Fibroblast of lung (primary cell): ENCODE results near the gene LRP2BP. TPM values are rescaled to one million over a fixed set of nuclear protein-coding genes. Genes with fewer than 3 reads are reported as not detected.

ENCODE experiments used
- polyA plus RNA-seq, 2 donors: library from polyadenylated mRNA; depleted of rRNA in 1 of 2; stranded (reverse) in 1 of 2; unstranded in 1 of 2; fragments of >200 nt; gene quantifications; 2 replicates each; pipeline ENCODE4 v1.2.1, GENCODE V29; 2011 to 2012; ENCODE audit warnings: missing spikeins in 1 of 2
- total RNA-seq: library from RNA; depleted of rRNA; stranded (reverse); fragments of >200 nt; gene quantifications from 2 replicates; pipeline ENCODE4 v1.2.1, GENCODE V29; 2014

LRP2BP gene
- total and polyA plus RNA-seq, 2 donors (not counting 1 experiment from before 2014, with no cell fraction given) = 0.03 to 0.66 TPM

Other genes with a start within 250 kb of the LRP2BP start
- gene CFAP97, start 191.9 kb downstream of the LRP2BP start, total RNA-seq = 39.3 and 42.1 TPM in 2 replicates
- 41.7 and 50.8 TPM in 2 replicates for gene CFAP97, start 191.9 kb downstream of the LRP2BP start, polyA plus RNA-seq
- 29.0 and 32.9 TPM in 2 replicates for gene SNX25, start 186.3 kb downstream of the LRP2BP start, total RNA-seq
- gene SNX25, start 186.3 kb downstream of the LRP2BP start, polyA plus RNA-seq = 10.3 and 11.1 TPM in 2 replicates
- gene ANKRD37, start 917 bp upstream of the LRP2BP start, total RNA-seq = 3.3 and 6.2 TPM in 2 replicates
- gene ANKRD37, start 917 bp upstream of the LRP2BP start, polyA plus RNA-seq = 1.7 and 3.6 TPM in 2 replicates
- 43.1 and 50.3 TPM in 2 replicates for gene UFSP2, start 30.0 kb upstream of the LRP2BP start, total RNA-seq
- gene UFSP2, start 30.0 kb upstream of the LRP2BP start, polyA plus RNA-seq = 33.1 and 43.2 TPM in 2 replicates
- gene CCDC110, start 75.8 kb upstream of the LRP2BP start, total RNA-seq = 2.0 and 2.3 TPM in 2 replicates
- gene CCDC110, start 75.8 kb upstream of the LRP2BP start, polyA plus RNA-seq = 0.80 and 0.83 TPM in 2 replicates
- gene PDLIM3, start 139.6 kb upstream of the LRP2BP start, total RNA-seq = 20.8 and 50.3 TPM in 2 replicates
- 8.7 and 14.2 TPM in 2 replicates for gene PDLIM3, start 139.6 kb upstream of the LRP2BP start, polyA plus RNA-seq